Neutrophil (primary cell): ENCODE results near the gene AIF1L.

Experiments
- H3K27ac ChIP-seq: fragments of 200-600 bp; sonication (generic); 2 replicates; pipeline ENCODE4 v1.5.1; 2016; ENCODE audit warnings: mild to moderate bottlenecking, moderate library complexity
- H3K27me3 ChIP-seq: fragments of 200-600 bp; sonication (generic); 2 replicates; pipeline ENCODE4 v1.6.0; 2016; ENCODE audit warnings: mild to moderate bottlenecking
- H3K36me3 ChIP-seq: fragments of 200-600 bp; sonication (generic); 2 replicates; pipeline ENCODE4 v1.5.1; 2017
- H3K4me1 ChIP-seq, 2 experiments: fragments of 200-600 bp in 1 of 2; sonication (generic) in 1 of 2; 1 replicate in 1 of 2; 2 replicates in 1 of 2; pipeline versions ENCODE4 v1.5.1 to v1.6.1; 2013 to 2016; ENCODE audit warnings: low read depth in 1 of 2, low read length in 1 of 2, mild to moderate bottlenecking in 1 of 2, moderate library complexity in 1 of 2; ENCODE audit not compliant: control insufficient read depth in 1 of 2, insufficient read depth in 1 of 2
- H3K4me3 ChIP-seq, 2 experiments: fragments of 200-600 bp in 1 of 2; sonication (generic) in 1 of 2; 1 replicate in 1 of 2; 2 replicates in 1 of 2; pipeline ENCODE4 v1.5.1; 2013 to 2016; ENCODE audit warnings: low read depth in 1 of 2, low read length in 1 of 2, mild to moderate bottlenecking in 1 of 2, moderate library complexity in 1 of 2
- H3K9me3 ChIP-seq: fragments of 200-600 bp; sonication (generic); 2 replicates; pipeline ENCODE4 v1.5.1; 2016
- CTCF ChIP-seq: fragments of 200-600 bp; sonication (generic); IDR thresholded peaks from 2 replicates; pipeline ENCODE4 v1.5.1; 2016; ENCODE audit warnings: antibody characterized with exemption

Gene AIF1L

GRCh38 chr9:131072107-131072870 lies 24.0 kb upstream of the AIF1L start:
- H3K4me3 ChIP-seq: no peak overlapping the region
- H3K9me3 ChIP-seq: no peaks in the 10 kb centered on the region
- H3K27me3 ChIP-seq: no peaks in the 10 kb centered on the region
- no peak for TF ChIP-seq CTCF
- H3K27ac ChIP-seq: no peak overlapping the region
- H3K36me3 ChIP-seq: no peaks in the 10 kb centered on the region
- H3K4me1 ChIP-seq: no peaks in the 10 kb centered on the region

GRCh38 chr9:131072871-131073237 lies 23.5 kb upstream of the AIF1L start:
- Histone ChIP-seq H3K9me3 (no peaks in the 10 kb centered on the region), H3K27me3 (no peaks in the 10 kb centered on the region), H3K36me3 (no peaks in the 10 kb centered on the region), H3K4me3 (no peak overlapping the region), H3K4me1 (no peaks in the 10 kb centered on the region), H3K27ac (no peak overlapping the region)
- TF ChIP-seq CTCF: no peak

- Histone ChIP-seq H3K9me3 (no peaks in the 10 kb centered on the region), H3K4me1 (no peaks in the 10 kb centered on the region), H3K4me3 (no peak overlapping the region), H3K27ac (no peak overlapping the region), H3K27me3 (no peaks in the 10 kb centered on the region), H3K36me3 (no peaks in the 10 kb centered on the region)
- no peak for TF ChIP-seq CTCF
These were observed 19.8 kb upstream of the AIF1L start for GRCh38 chr9:131076347-131077195.

GRCh38 chr9:131078427-131079366 lies 17.6 kb upstream of the AIF1L start:
- Histone ChIP-seq H3K27ac (no peak overlapping the region), H3K27me3 (no peaks in the 10 kb centered on the region), H3K36me3 (no peaks in the 10 kb centered on the region), H3K4me3 (no peak overlapping the region), H3K4me1 (no peaks in the 10 kb centered on the region), H3K9me3 (no peaks in the 10 kb centered on the region)
- no peak for TF ChIP-seq CTCF

GRCh38 chr9:131080589-131080988 lies 15.7 kb upstream of the AIF1L start:
- H3K27me3 ChIP-seq: peaks cover 3% of the 10 kb centered on the region

More at GRCh38 chr9:131080589-131080988, 15.7 kb upstream of the AIF1L start:
- no peaks in the 10 kb centered on the region for H3K9me3 ChIP-seq
- no peaks in the 10 kb centered on the region for H3K36me3 ChIP-seq
- no peak for TF ChIP-seq CTCF
- H3K4me3 ChIP-seq: no peak overlapping the region
- H3K4me1 ChIP-seq: no peaks in the 10 kb centered on the region
- H3K27ac ChIP-seq: no peak overlapping the region
